ENCODE data around the gene ARHGAP10. TPM values are rescaled to one million over a fixed set of nuclear protein-coding genes. Genes with fewer than 3 reads are reported as not detected.

Gene ARHGAP10
- total and polyA plus RNA-seq, 2 donors (not counting 1 experiment from before 2014, with no cell fraction given): 0.10 to 0.34 TPM

GRCh38 chr4:147842573-147842972 is 110.7 kb downstream of the ARHGAP10 start:
- H3K27me3 Mint-ChIP-seq: peaks cover 3% of the 10 kb centered on the region
- Histone ChIP-seq H3K9ac (ENCODE audit: low read length) (no peak overlapping the region), H3K27me3 (replicated peaks in 1 of 4; ENCODE audit: control extremely low read depth in 1 of 4, control insufficient read depth in 3 of 4, insufficient read depth in 4 of 4, low read length in 3 of 4) (no peaks in the 10 kb centered on the region), H3K36me3 (replicated peaks in 1 of 2; ENCODE audit: control extremely low read depth in 1 of 2, control insufficient read depth in 1 of 2, extremely low read depth in 1 of 2, insufficient read depth in 2 of 2, low read length in 1 of 2) (no peaks in the 10 kb centered on the region), H3K4me3 (ENCODE audit: control extremely low read depth in 1 of 5, extremely low read depth in 1 of 5, insufficient read depth in 1 of 5, low read depth in 2 of 5, low read length in 4 of 5) (no peak overlapping the region), H3K79me2 (ENCODE audit: control insufficient read depth, insufficient read depth, low read length) (no peaks in the 10 kb centered on the region), H3K9me3 (ENCODE audit: control extremely low read depth in 1 of 3, control insufficient read depth in 2 of 3, insufficient read depth in 1 of 3, low read length in 2 of 3) (no peaks in the 10 kb centered on the region), H3K27ac (ENCODE audit: low read length in 2 of 2) (no peak overlapping the region), H4K20me1 (ENCODE audit: control insufficient read depth, insufficient read depth, low read length, poor library complexity, severe bottlenecking) (no peaks in the 10 kb centered on the region), H3K4me1 (ENCODE audit: control insufficient read depth in 2 of 2, insufficient read depth in 2 of 2, low read length in 2 of 2) (no peaks in the 10 kb centered on the region), H3K4me2 (replicated peaks; ENCODE audit: low read depth, low read length, poor library complexity, severe bottlenecking) (no peak overlapping the region), H2AFZ (ENCODE audit: insufficient read depth, low read depth, low read length, poor library complexity, severe bottlenecking) (no peak overlapping the region)
- H3K4me1 Mint-ChIP-seq: no peaks in the 10 kb centered on the region
- intact Hi-C loops (cut with micrococcal nuclease): no loop called here
- no peak overlapping the region for H3K27ac Mint-ChIP-seq
- WGBS (ENCODE audit: insufficient coverage): 89% methylated on average over 6 of the region's 6 CpGs
- DNase-seq: no peak
- no peak overlapping the region for H3K4me3 Mint-ChIP-seq
- ChIA-PET POLR2A (no interaction called here), CTCF (interaction anchor here (1.4 kb wide), 1 partner anchor 24 kb away, joined by 7 read pairs; no protein-coding TSS in a partner anchor)
- TF ChIP-seq EZH2 (IDR thresholded peaks at IDR 0.05; ENCODE audit: borderline replicate concordance, insufficient read depth, low read depth, low read length, poor library complexity, severe bottlenecking) (no peak), CTCF (IDR thresholded peaks at IDR 0.05) (no peak)
- no peak for ATAC-seq (ENCODE audit: low read depth)
- no peaks in the 10 kb centered on the region for H3K9me3 Mint-ChIP-seq (ENCODE audit: insufficient read depth)

DNA sequence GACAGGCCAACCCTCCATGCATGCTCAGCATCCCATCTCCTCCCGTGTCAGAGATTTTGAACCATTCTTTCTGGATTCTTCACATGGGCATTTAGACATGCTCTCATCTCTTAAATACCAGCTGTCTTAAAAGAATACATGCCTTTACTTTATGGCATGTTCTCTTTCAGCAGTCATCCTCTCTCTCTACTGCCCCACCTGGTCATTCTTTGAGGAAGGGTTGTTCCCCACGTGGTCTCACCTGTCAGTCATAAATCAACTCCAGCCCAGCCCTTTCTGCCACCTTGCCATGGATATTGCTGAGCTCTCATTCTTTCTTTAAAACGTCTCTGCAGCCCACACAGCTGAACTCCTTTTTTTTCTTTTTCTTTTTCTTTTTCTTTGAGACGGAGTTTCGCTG is 111.3 kb downstream of the ARHGAP10 start:
- Histone ChIP-seq H3K4me3 (ENCODE audit: control extremely low read depth in 1 of 5, extremely low read depth in 1 of 5, insufficient read depth in 1 of 5, low read depth in 2 of 5, low read length in 4 of 5) (no peak overlapping the region), H3K36me3 (replicated peaks in 1 of 2; ENCODE audit: control extremely low read depth in 1 of 2, control insufficient read depth in 1 of 2, extremely low read depth in 1 of 2, insufficient read depth in 2 of 2, low read length in 1 of 2) (no peaks in the 10 kb centered on the region), H4K20me1 (ENCODE audit: control insufficient read depth, insufficient read depth, low read length, poor library complexity, severe bottlenecking) (no peaks in the 10 kb centered on the region), H3K27ac (ENCODE audit: low read length in 2 of 2) (no peak overlapping the region), H3K27me3 (replicated peaks in 1 of 4; ENCODE audit: control extremely low read depth in 1 of 4, control insufficient read depth in 3 of 4, insufficient read depth in 4 of 4, low read length in 3 of 4) (no peaks in the 10 kb centered on the region), H3K4me2 (replicated peaks; ENCODE audit: low read depth, low read length, poor library complexity, severe bottlenecking) (no peak overlapping the region), H3K79me2 (ENCODE audit: control insufficient read depth, insufficient read depth, low read length) (no peaks in the 10 kb centered on the region), H3K9me3 (ENCODE audit: control extremely low read depth in 1 of 3, control insufficient read depth in 2 of 3, insufficient read depth in 1 of 3, low read length in 2 of 3) (no peaks in the 10 kb centered on the region), H3K4me1 (ENCODE audit: control insufficient read depth in 2 of 2, insufficient read depth in 2 of 2, low read length in 2 of 2) (no peaks in the 10 kb centered on the region), H2AFZ (ENCODE audit: insufficient read depth, low read depth, low read length, poor library complexity, severe bottlenecking) (no peak overlapping the region), H3K9ac (ENCODE audit: low read length) (no peak overlapping the region)
- ChIA-PET CTCF (interaction anchor here (1.4 kb wide), 2 partner anchors 22 to 24 kb away, joined by 4 to 7 read pairs; no protein-coding TSS in a partner anchor), POLR2A (no interaction called here)
- Mint-ChIP-seq H3K4me3 (no peak overlapping the region), H3K9me3 (ENCODE audit: insufficient read depth) (no peaks in the 10 kb centered on the region), H3K27ac (no peak overlapping the region), H3K27me3 (peaks cover 3% of the 10 kb centered on the region), H3K4me1 (no peaks in the 10 kb centered on the region)
- DNase-seq (no peak), ATAC-seq (ENCODE audit: low read depth) (no peak)
- WGBS (ENCODE audit: insufficient coverage): 79% methylated on average over 5 of the region's 5 CpGs
- intact Hi-C loops (cut with micrococcal nuclease): no loop called here
- TF ChIP-seq EZH2 (IDR thresholded peaks at IDR 0.05; ENCODE audit: borderline replicate concordance, insufficient read depth, low read depth, low read length, poor library complexity, severe bottlenecking): no peak
- TF ChIP-seq CTCF (IDR thresholded peaks at IDR 0.05): no peak

Data from B cell (primary cell).